ENCODE measurements around the gene PRDM2. TPM values are rescaled to one million over a fixed set of nuclear protein-coding genes. Genes with fewer than 3 reads are reported as not detected.

Gene PRDM2
- total and polyA plus RNA-seq, 8 donors, result 9.3 to 26.4 (median 15.1) TPM

DNA sequence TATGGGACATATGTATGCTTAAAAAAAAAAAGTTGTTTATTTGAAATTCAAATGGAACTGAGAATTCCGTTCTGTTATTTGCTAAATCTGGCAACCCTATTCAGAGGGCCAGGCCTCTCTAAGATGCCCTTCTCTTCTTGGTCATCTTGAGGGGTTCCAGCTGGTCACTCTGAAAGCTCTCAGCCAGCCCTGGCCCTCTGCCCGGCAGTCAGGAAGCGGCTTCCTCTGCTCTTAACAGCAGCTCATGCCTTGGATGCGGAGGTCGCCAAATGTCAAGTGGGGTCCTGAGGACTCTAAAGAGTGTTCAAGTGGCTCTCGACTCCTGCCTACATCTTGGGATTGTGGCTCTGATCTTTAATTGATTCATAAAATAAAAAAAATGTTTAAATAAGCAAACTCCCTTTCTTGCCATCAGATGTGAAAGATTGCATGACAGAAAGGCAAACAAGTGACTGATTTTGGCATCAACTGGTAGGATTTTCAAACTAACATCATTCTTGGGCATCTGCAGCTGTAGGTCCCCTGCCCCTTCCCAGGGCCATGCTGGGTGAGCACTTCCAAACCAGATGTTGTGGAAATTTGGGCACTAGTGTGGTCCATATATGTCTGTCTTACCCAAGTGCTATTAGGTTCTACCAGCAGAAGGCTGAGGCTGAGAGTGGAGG lies 130.8 kb downstream of the PRDM2 start:
- ATAC-seq, result no peak
- intact Hi-C loops (cut with DNase I), result no loop called here

DNA sequence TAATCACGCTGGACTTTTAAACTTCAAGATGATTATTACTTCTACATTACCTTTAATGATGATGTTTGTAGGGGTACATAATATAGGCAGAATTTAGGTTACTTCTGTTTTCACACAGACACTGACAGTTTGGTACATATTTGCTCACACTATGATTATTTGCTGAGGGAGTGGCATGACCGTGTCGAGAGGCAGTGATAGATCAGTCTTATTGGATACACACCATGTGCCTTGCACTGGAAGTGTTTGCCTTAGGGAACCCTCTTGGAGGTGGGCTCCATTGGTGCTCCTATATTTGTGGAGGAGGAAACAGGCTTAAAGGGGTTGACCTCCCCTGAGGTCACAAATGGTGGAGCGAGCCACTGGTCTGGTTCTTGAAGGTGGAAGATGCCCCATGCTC lies 132.1 kb downstream of the PRDM2 start:
- TF ChIP-seq, protein P1, sequence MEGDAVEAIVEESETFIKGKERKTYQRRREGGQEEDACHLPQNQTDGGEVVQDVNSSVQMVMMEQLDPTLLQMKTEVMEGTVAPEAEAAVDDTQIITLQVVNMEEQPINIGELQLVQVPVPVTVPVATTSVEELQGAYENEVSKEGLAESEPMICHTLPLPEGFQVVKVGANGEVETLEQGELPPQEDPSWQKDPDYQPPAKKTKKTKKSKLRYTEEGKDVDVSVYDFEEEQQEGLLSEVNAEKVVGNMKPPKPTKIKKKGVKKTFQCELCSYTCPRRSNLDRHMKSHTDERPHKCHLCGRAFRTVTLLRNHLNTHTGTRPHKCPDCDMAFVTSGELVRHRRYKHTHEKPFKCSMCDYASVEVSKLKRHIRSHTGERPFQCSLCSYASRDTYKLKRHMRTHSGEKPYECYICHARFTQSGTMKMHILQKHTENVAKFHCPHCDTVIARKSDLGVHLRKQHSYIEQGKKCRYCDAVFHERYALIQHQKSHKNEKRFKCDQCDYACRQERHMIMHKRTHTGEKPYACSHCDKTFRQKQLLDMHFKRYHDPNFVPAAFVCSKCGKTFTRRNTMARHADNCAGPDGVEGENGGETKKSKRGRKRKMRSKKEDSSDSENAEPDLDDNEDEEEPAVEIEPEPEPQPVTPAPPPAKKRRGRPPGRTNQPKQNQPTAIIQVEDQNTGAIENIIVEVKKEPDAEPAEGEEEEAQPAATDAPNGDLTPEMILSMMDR (IDR thresholded peaks at IDR 0.05), result no peak
- no peak overlapping the region for H3K4me3 ChIP-seq
- ATAC-seq, result no peak
- H3K27ac ChIP-seq, result no peak overlapping the region
- no peaks in the 10 kb centered on the region for H3K9me3 ChIP-seq
- no peak for FAIRE-seq
- WGBS, 2 donors, result 55% methylated on average over 4 of the region's 4 CpGs
- no peaks in the 10 kb centered on the region for H3K4me1 ChIP-seq
- intact Hi-C loops (cut with DNase I), result no loop called here
- H3K27me3 ChIP-seq, result no peaks in the 10 kb centered on the region
- DNase-seq, result no peak
- no peaks in the 10 kb centered on the region for H3K36me3 ChIP-seq

More for the DNA sequence above, 130.8 kb downstream of the PRDM2 start:
- Histone ChIP-seq H3K9me3 (no peaks in the 10 kb centered on the region), H3K27ac (no peak overlapping the region), H3K4me1 (no peaks in the 10 kb centered on the region), H3K36me3 (no peaks in the 10 kb centered on the region), H3K27me3 (no peaks in the 10 kb centered on the region), H3K4me3 (no peak overlapping the region)
- DNase-seq (no peak), FAIRE-seq (no peak)
- WGBS, 2 donors, result 66 to 69% methylated on average over 6 of the region's 6 CpGs
- TF ChIP-seq, protein P1 (IDR thresholded peaks at IDR 0.05), result no peak

DNA sequence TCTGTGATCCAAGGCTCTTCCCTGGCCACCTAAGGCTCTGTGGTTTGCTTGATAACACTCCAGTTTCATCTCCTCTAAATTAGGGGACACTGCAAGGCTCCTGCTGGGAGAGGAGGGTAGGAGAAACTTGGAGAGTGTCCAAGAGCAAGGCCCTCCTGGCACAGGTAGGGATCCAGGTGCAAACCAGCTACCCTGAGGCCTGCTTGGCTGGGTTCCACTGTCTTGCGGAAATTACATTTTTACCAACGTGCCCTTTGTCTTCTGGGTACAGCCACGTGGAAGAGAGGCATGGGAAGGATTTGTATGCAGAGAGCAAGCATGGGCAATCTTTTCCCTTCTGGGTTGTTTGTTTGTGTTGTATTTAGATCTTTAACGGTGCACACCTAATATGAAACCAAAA lies 132.5 kb downstream of the PRDM2 start:
- 42 to 43% methylated on average over 4 of the region's 4 CpGs for WGBS, 2 donors
- no peak for DNase-seq
- Histone ChIP-seq H3K9me3 (no peaks in the 10 kb centered on the region), H3K27me3 (no peaks in the 10 kb centered on the region), H3K4me1 (no peaks in the 10 kb centered on the region), H3K4me3 (no peak overlapping the region), H3K27ac (no peak overlapping the region), H3K36me3 (no peaks in the 10 kb centered on the region)
- no peak for FAIRE-seq
- intact Hi-C loops (cut with DNase I), result no loop called here
- TF ChIP-seq, protein P1 (IDR thresholded peaks at IDR 0.05), result no peak
- no peak for ATAC-seq

DNA sequence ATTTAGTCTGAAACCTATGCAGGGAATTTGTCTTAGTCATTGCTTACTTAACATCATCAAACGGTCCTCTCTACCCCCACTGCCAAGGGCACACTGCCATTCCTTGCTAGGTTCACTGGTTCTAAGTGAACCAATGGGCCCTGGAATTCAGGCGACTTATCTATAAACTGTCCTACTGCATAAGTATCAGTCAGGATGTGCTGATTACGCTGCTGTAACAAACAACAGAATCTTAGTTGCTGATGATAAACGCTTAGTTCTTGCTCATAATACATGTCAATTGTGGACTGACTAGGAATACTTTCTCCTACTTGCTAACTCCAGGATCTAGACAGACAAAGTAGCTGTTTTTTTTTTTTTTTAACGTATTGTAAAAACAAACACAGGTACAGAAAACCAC lies 136.1 kb downstream of the PRDM2 start:
- WGBS, 2 donors, result 68 to 69% methylated on average over 5 of the region's 5 CpGs
- no peak for FAIRE-seq

DNA sequence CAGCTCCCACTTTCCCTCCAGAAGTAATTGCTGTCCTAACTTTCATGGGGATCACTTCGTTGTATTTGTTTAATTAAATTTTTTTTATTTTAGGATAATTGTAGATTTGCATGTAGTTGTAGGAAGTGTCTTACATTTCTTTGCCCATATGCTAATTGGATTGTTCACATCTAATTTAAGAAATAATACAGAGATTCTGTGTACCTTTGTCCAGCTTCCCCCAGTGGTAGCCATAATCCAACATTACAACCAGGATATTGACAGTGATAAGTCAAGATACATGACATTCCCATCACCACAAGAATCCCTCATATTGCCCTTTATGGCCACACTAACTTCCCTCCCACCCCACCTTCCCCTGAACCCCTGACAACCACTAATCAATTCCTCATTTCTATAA lies 136.6 kb downstream of the PRDM2 start:
- 75 to 87% methylated on average over 1 of the region's 1 CpG for WGBS, 2 donors
- DNase-seq (no peak), FAIRE-seq (no peak), ATAC-seq (no peak)
- intact Hi-C loops (cut with DNase I), result no loop called here
- Histone ChIP-seq H3K4me3 (no peak overlapping the region), H3K27me3 (no peaks in the 10 kb centered on the region), H3K4me1 (no peaks in the 10 kb centered on the region), H3K9me3 (no peaks in the 10 kb centered on the region), H3K36me3 (no peaks in the 10 kb centered on the region), H3K27ac (no peak overlapping the region)
- TF ChIP-seq, protein P1 (IDR thresholded peaks at IDR 0.05), result no peak

More for the DNA sequence above, 136.1 kb downstream of the PRDM2 start:
- H3K9me3 ChIP-seq, result no peaks in the 10 kb centered on the region
- no peaks in the 10 kb centered on the region for H3K27me3 ChIP-seq
- no peak overlapping the region for H3K27ac ChIP-seq
- TF ChIP-seq, protein P1 (IDR thresholded peaks at IDR 0.05), result no peak
- ATAC-seq, result no peak
- intact Hi-C loops (cut with DNase I), result no loop called here
- no peak overlapping the region for H3K4me3 ChIP-seq
- H3K4me1 ChIP-seq, result no peaks in the 10 kb centered on the region
- H3K36me3 ChIP-seq, result no peaks in the 10 kb centered on the region
- no peak for DNase-seq
